Neural cell (in vitro differentiated cells): Measurements from ENCODE around the gene RAG2.

ENCODE experiments used
- MXI1 ChIP-seq: fragments of 450-650 bp; conservative IDR thresholded peaks from 2 replicates; pipeline ENCODE4 v1.6.1; 2014; ENCODE audit warnings: antibody characterized with exemption, mild to moderate bottlenecking; ENCODE audit not compliant: poor library complexity, severe bottlenecking
- POLR2AphosphoS5 ChIP-seq: IDR thresholded peaks from 2 replicates; pipeline ENCODE4 v1.6.1; 2012
- SMC3 ChIP-seq: fragments of 450-650 bp; conservative IDR thresholded peaks from 2 replicates; pipeline ENCODE4 v1.6.1; 2014; ENCODE audit warnings: antibody characterized with exemption, mild to moderate bottlenecking, moderate library complexity; ENCODE audit not compliant: poor library complexity
- TF ChIP-seq, protein P1 (sequence below): fragments of 450-650 bp; IDR thresholded peaks from 2 replicates; pipeline ENCODE4 v1.5.1; 2014; ENCODE audit warnings: antibody characterized with exemption, mild to moderate bottlenecking, moderate library complexity; ENCODE audit not compliant: poor library complexity, severe bottlenecking

DNA sequence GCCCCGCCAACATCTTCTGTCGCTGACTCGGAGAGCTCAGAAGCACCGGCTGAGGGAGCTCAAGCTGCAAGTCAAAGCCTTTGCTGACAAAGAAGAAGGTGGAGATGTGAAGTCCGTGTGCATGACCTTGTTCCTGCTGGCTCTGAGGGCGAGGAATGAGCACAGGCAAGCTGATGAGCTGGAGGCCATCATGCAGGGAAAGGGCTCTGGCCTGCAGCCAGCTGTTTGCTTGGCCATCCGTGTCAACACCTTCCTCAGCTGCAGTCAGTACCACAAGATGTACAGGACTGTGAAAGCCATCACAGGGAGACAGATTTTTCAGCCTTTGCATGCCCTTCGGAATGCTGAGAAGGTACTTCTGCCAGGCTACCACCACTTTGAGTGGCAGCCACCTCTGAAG lies 23.6 kb downstream of the RAG2 start:
- no peak for TF ChIP-seq POLR2AphosphoS5
- TF ChIP-seq, protein P1, sequence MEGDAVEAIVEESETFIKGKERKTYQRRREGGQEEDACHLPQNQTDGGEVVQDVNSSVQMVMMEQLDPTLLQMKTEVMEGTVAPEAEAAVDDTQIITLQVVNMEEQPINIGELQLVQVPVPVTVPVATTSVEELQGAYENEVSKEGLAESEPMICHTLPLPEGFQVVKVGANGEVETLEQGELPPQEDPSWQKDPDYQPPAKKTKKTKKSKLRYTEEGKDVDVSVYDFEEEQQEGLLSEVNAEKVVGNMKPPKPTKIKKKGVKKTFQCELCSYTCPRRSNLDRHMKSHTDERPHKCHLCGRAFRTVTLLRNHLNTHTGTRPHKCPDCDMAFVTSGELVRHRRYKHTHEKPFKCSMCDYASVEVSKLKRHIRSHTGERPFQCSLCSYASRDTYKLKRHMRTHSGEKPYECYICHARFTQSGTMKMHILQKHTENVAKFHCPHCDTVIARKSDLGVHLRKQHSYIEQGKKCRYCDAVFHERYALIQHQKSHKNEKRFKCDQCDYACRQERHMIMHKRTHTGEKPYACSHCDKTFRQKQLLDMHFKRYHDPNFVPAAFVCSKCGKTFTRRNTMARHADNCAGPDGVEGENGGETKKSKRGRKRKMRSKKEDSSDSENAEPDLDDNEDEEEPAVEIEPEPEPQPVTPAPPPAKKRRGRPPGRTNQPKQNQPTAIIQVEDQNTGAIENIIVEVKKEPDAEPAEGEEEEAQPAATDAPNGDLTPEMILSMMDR: no peak
- no peak for TF ChIP-seq SMC3
- no peak for TF ChIP-seq MXI1
